ENCODE measurements around the gene SCARB1.

DNA sequence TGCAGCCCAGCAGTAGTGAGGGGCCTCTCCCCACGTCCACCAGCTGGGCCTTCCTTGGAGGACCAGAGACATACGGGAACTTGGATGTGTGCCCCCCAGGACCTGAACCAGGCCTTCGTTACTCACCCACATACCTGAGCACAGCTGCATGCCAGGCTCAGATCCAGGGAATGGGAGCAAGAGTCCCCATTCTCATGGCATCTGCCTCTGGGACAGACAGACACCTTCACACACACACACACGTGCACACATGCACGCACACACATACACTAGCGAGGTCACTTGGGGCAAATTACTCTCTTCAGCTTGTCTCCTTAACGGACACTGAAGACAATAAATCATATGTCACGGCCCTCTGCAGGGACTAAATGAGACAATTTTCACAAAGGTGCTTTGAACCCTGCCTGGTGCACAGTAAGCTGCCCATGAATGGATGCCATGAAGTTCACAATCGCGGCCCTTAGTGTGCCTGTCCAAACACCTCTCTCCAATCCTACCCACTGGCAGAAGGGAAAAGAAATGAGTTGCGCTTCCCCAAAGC is 5.7 kb downstream of the SCARB1 start:
- TF ChIP-seq, protein P1, sequence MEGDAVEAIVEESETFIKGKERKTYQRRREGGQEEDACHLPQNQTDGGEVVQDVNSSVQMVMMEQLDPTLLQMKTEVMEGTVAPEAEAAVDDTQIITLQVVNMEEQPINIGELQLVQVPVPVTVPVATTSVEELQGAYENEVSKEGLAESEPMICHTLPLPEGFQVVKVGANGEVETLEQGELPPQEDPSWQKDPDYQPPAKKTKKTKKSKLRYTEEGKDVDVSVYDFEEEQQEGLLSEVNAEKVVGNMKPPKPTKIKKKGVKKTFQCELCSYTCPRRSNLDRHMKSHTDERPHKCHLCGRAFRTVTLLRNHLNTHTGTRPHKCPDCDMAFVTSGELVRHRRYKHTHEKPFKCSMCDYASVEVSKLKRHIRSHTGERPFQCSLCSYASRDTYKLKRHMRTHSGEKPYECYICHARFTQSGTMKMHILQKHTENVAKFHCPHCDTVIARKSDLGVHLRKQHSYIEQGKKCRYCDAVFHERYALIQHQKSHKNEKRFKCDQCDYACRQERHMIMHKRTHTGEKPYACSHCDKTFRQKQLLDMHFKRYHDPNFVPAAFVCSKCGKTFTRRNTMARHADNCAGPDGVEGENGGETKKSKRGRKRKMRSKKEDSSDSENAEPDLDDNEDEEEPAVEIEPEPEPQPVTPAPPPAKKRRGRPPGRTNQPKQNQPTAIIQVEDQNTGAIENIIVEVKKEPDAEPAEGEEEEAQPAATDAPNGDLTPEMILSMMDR (IDR thresholded peaks at IDR 0.05; ENCODE audit: low read depth, low read length, poor library complexity, severe bottlenecking): no peak
- TF ChIP-seq EZH2phosphoT487 (IDR thresholded peaks at IDR 0.05; ENCODE audit: borderline replicate concordance, low read length): no peak
